HG03103 (cell line): ENCODE measurements around the gene BBS10.
"Not testable (repeated sequence)": the region's sequence is repeated elsewhere in the genome, so short reads cannot be mapped to it uniquely, and the experiment has no call there.

Source experiments
- ATAC-seq: cut with Tn5 transposase; IDR thresholded peaks from one replicate; pipeline ENCODE4 v1.9.1; 2021; ENCODE audit warnings: low read depth; ENCODE audit not compliant: unreplicated experiment

Gene BBS10

GRCh38 chr12:76337583-76337982 is 10.6 kb downstream of the BBS10 start:
- ATAC-seq: no peak

GRCh38 chr12:76332606-76333005 is 15.6 kb downstream of the BBS10 start:
- no peak for ATAC-seq

GRCh38 chr12:76329606-76330005 is 18.6 kb downstream of the BBS10 start:
- ATAC-seq: no peak

GRCh38 chr12:76329159-76329558 is 19.1 kb downstream of the BBS10 start:
- no peak for ATAC-seq

- ATAC-seq: not testable (repeated sequence)
These were observed 28.5 kb downstream of the BBS10 start for GRCh38 chr12:76319595-76320319.

- no peak for ATAC-seq
These were observed 29.2 kb downstream of the BBS10 start for GRCh38 chr12:76318773-76319594.

- ATAC-seq: no peak
These were observed 30.2 kb downstream of the BBS10 start for GRCh38 chr12:76317976-76318375.

GRCh38 chr12:76316468-76316867 is 31.7 kb downstream of the BBS10 start:
- no peak for ATAC-seq

- ATAC-seq: no peak
These were observed 34.9 kb downstream of the BBS10 start for GRCh38 chr12:76313299-76313698.

GRCh38 chr12:76312315-76312714 is 35.9 kb downstream of the BBS10 start:
- ATAC-seq: no peak

GRCh38 chr12:76311796-76312195 is 36.4 kb downstream of the BBS10 start:
- no peak for ATAC-seq

GRCh38 chr12:76310110-76310509 is 38.1 kb downstream of the BBS10 start:
- ATAC-seq: no peak

- no peak for ATAC-seq
These were observed 39.3 kb downstream of the BBS10 start for GRCh38 chr12:76308866-76309265.

- ATAC-seq: no peak
These were observed 41.1 kb downstream of the BBS10 start for GRCh38 chr12:76307083-76307482.

- no peak for ATAC-seq
These were observed 44.2 kb downstream of the BBS10 start for GRCh38 chr12:76303989-76304460.

- ATAC-seq: no peak
These were observed 44.9 kb downstream of the BBS10 start for GRCh38 chr12:76303365-76303764.

- no peak for ATAC-seq
These were observed 47.9 kb downstream of the BBS10 start for GRCh38 chr12:76300297-76300665.

GRCh38 chr12:76299536-76300296 is 48.5 kb downstream of the BBS10 start:
- no peak for ATAC-seq
